HEK293 (cell line): ENCODE data around the gene TAS1R3.

ENCODE experiments used
- CTCF ChIA-PET: fragments of 350-600 bp; formaldehyde crosslinking; extraction: SDS; loops from one replicate; lab custom pipeline; 2021; ENCODE audit warnings: antibody characterized with exemption; lab: Yijun Ruan, JAX
- POLR2A ChIA-PET: fragments of 300-600 bp; formaldehyde crosslinking; extraction: SDS; loops from one replicate; lab custom pipeline; 2020; ENCODE audit warnings: antibody characterized with exemption, inconsistent platforms; lab: Yijun Ruan, JAX
- H3K27ac ChIP-seq: fragments of 200-500 bp; sonication (Bioruptor generic); 2 replicates; pipeline ENCODE4 v1.5.1; 2014; ENCODE audit warnings: low read depth, low read length, control low read depth, inconsistent platforms; ENCODE audit errors: extremely low read depth
- H3K36me3 ChIP-seq, 2 experiments: fragments of 200-500 bp in 1 of 2; sonication (Bioruptor generic) in 1 of 2; 1 replicate in 1 of 2; 2 replicates in 1 of 2; pipeline ENCODE4 v1.5.1; 2014 to 2017; ENCODE audit warnings: inconsistent platforms in 2 of 2, low read length in 2 of 2; ENCODE audit not compliant: control insufficient read depth in 2 of 2, insufficient read depth in 1 of 2
- H3K4me1 ChIP-seq: fragments of 200-500 bp; sonication (Bioruptor generic); 2 replicates; pipeline ENCODE4 v1.5.1; 2014; ENCODE audit warnings: mild to moderate bottlenecking, low read length, inconsistent platforms; ENCODE audit not compliant: control insufficient read depth, insufficient read depth
- H3K4me3 ChIP-seq: 2 replicates; pipeline ENCODE4 v1.5.1; 2011; ENCODE audit warnings: low read depth, mild to moderate bottlenecking, control low read depth, low read length, moderate library complexity
- H3K9me3 ChIP-seq: fragments of 200-500 bp; sonication (Bioruptor generic); 2 replicates; pipeline ENCODE4 v1.5.1; 2014; ENCODE audit warnings: low read depth, low read length, inconsistent platforms; ENCODE audit not compliant: control insufficient read depth, insufficient read depth
- BCL11B ChIP-seq: fragments of 450-650 bp; formaldehyde crosslinking; IDR thresholded peaks from 2 replicates; pipeline ENCODE4 v1.5.1; 2016; ENCODE audit warnings: low read depth, missing biosample characterization, missing genetic modification characterization
- HOXC10 ChIP-seq: sonication (generic); formaldehyde crosslinking; IDR thresholded peaks from 2 replicates; pipeline ENCODE4 v1.8.1; 2023; ENCODE audit warnings: mild to moderate bottlenecking, missing genetic modification reagents
- KLF7 ChIP-seq: fragments of 450-650 bp; formaldehyde crosslinking; IDR thresholded peaks from 2 replicates; pipeline ENCODE4 v1.5.1; 2016; ENCODE audit warnings: missing biosample characterization, missing genetic modification characterization, borderline replicate concordance
- KLF8 ChIP-seq: fragments of 450-650 bp; formaldehyde crosslinking; IDR thresholded peaks from 2 replicates; pipeline ENCODE4 v1.5.1; 2016; ENCODE audit warnings: missing biosample characterization, missing genetic modification characterization
- MEIS1 ChIP-seq: sonication (generic); formaldehyde crosslinking; IDR thresholded peaks from 2 replicates; pipeline ENCODE4 v1.8.1; 2022; ENCODE audit warnings: missing genetic modification reagents, mild to moderate bottlenecking, borderline replicate concordance
- PRDM4 ChIP-seq: fragments of 450-650 bp; formaldehyde crosslinking; IDR thresholded peaks from 2 replicates; pipeline ENCODE4 v1.5.1; 2017; ENCODE audit warnings: missing biosample characterization, missing genetic modification characterization
- SP7 ChIP-seq: fragments of 450-650 bp; formaldehyde crosslinking; IDR thresholded peaks from 2 replicates; pipeline ENCODE4 v1.5.1; 2016; ENCODE audit warnings: missing biosample characterization, missing genetic modification characterization
- TRIM28 ChIP-seq: IDR thresholded peaks from 2 replicates; pipeline ENCODE4 v1.6.1; 2011; ENCODE audit warnings: low read length, control low read depth, borderline replicate concordance
- WT1 ChIP-seq: fragments of 450-650 bp; formaldehyde crosslinking; IDR thresholded peaks from 2 replicates; pipeline ENCODE4 v1.5.1; 2016; ENCODE audit warnings: missing biosample characterization, missing genetic modification characterization
- YY1 ChIP-seq: fragments of 450-650 bp; formaldehyde crosslinking; IDR thresholded peaks from 2 replicates; pipeline ENCODE4 v1.5.1; 2018; ENCODE audit warnings: missing biosample characterization, missing genetic modification characterization
- ZBTB11 ChIP-seq: fragments of 450-650 bp; formaldehyde crosslinking; conservative IDR thresholded peaks from 2 replicates; pipeline ENCODE4 v1.5.1; 2016; ENCODE audit warnings: low read depth, missing biosample characterization, missing genetic modification characterization
- ZIC2 ChIP-seq: fragments of 450-650 bp; formaldehyde crosslinking; IDR thresholded peaks from 2 replicates; pipeline ENCODE4 v1.5.1; 2016; ENCODE audit warnings: missing biosample characterization, missing genetic modification characterization
- ZNF157 ChIP-seq: fragments of 450-650 bp; formaldehyde crosslinking; IDR thresholded peaks from 2 replicates; pipeline ENCODE4 v1.5.1; 2016; ENCODE audit warnings: missing biosample characterization, missing genetic modification characterization
- ZNF202 ChIP-seq: fragments of 450-650 bp; formaldehyde crosslinking; IDR thresholded peaks from 2 replicates; pipeline ENCODE4 v1.5.1; 2016; ENCODE audit warnings: missing biosample characterization, missing genetic modification characterization, borderline replicate concordance
- ZNF248 ChIP-seq: fragments of 450-650 bp; formaldehyde crosslinking; IDR thresholded peaks from 2 replicates; pipeline ENCODE4 v1.5.1; 2017; ENCODE audit warnings: missing biosample characterization, missing genetic modification characterization
- ZNF398 ChIP-seq: fragments of 450-650 bp; formaldehyde crosslinking; IDR thresholded peaks from 2 replicates; pipeline ENCODE4 v1.5.1; 2017; ENCODE audit warnings: missing biosample characterization, missing genetic modification characterization
- ZNF433 ChIP-seq: fragments of 450-650 bp; formaldehyde crosslinking; IDR thresholded peaks from 2 replicates; pipeline ENCODE4 v1.5.1; 2016; ENCODE audit warnings: missing biosample characterization, missing genetic modification characterization, low read depth
- ZNF449 ChIP-seq: fragments of 450-650 bp; formaldehyde crosslinking; IDR thresholded peaks from 2 replicates; pipeline ENCODE4 v1.5.1; 2017; ENCODE audit warnings: missing biosample characterization, mild to moderate bottlenecking, missing genetic modification characterization, moderate library complexity
- ZNF747 ChIP-seq: fragments of 450-650 bp; formaldehyde crosslinking; IDR thresholded peaks from 2 replicates; pipeline ENCODE4 v1.5.1; 2016; ENCODE audit warnings: missing biosample characterization, missing genetic modification characterization
- ZNF785 ChIP-seq: fragments of 450-650 bp; formaldehyde crosslinking; IDR thresholded peaks from 2 replicates; pipeline ENCODE4 v1.5.1; 2016; ENCODE audit warnings: missing biosample characterization, missing genetic modification characterization
- TF ChIP-seq, protein P1 (sequence below): fragments of 450-650 bp; formaldehyde crosslinking; IDR thresholded peaks from 2 replicates; pipeline ENCODE4 v1.5.1; 2016; ENCODE audit warnings: missing biosample characterization, missing genetic modification characterization, low read depth
- TF ChIP-seq, protein P2 (sequence below): fragments of 450-650 bp; formaldehyde crosslinking; IDR thresholded peaks from 2 replicates; pipeline ENCODE4 v1.5.1; 2016; ENCODE audit warnings: missing biosample characterization, missing genetic modification characterization, low read depth

TAS1R3 gene

DNA sequence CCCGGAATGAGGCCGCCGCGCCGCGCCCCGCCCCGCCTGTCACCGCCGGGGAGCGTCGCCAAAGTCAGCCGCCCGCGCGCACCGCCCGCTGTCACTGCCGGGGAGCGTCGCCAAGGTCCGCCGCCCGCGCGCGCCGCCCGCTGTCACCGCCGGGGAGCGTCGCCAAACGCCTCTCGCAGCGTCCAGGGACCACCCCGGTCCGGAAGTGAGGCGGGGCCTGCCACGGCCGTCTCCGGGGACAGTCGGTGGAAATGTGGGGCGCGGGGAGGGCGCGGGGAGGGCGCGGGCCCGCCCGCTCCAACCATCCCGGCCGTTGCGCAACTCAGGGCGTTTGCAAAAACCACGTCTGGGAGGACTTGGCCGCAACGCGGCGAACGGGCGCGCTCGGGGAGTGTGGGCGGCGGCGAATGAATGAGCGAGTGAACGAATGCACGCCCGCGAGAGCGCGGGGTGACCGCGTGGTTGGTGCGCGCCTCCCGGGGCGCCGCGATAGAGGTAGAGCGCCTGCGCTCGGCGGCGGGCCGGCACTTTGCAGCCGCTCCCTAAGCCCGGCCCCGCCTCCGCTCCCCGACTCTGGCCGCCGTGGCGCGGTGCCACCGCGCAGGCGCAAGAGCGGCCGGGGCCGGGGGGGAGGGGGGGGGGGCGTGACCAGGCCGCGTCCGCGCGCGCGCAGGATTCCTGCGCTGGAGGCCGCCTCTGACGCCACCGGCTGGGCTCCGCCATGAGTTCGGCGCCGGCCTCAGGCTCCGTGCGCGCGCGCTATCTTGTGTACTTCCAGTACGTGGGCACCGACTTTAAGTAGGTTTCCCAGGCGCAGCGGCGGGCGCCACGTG, 22.9 kb upstream of the TAS1R3 start, which contains the start of the genes ACAP3 and PUSL1 (continued):
- peak; percentile 48; the same call in 1 of the 2 replicates for TF ChIP-seq ZNF449 (tag by site-specific recombination)
- TF ChIP-seq HOXC10 (CRISPR knock-in tag): no peak
- no peak for TF ChIP-seq ZNF433
- TF ChIP-seq WT1 (tag by site-specific recombination): no peak; the same call in 1 of the 2 replicates
- peak; percentile 84; the same call in 1 of the 2 replicates for TF ChIP-seq KLF7 (tag by site-specific recombination)
- peak; percentile 81 for TF ChIP-seq ZNF398 (tag by site-specific recombination)
- TF ChIP-seq, protein P1, sequence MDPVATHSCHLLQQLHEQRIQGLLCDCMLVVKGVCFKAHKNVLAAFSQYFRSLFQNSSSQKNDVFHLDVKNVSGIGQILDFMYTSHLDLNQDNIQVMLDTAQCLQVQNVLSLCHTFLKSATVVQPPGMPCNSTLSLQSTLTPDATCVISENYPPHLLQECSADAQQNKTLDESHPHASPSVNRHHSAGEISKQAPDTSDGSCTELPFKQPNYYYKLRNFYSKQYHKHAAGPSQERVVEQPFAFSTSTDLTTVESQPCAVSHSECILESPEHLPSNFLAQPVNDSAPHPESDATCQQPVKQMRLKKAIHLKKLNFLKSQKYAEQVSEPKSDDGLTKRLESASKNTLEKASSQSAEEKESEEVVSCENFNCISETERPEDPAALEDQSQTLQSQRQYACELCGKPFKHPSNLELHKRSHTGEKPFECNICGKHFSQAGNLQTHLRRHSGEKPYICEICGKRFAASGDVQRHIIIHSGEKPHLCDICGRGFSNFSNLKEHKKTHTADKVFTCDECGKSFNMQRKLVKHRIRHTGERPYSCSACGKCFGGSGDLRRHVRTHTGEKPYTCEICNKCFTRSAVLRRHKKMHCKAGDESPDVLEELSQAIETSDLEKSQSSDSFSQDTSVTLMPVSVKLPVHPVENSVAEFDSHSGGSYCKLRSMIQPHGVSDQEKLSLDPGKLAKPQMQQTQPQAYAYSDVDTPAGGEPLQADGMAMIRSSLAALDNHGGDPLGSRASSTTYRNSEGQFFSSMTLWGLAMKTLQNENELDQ: no peak
- no peak for TF ChIP-seq TRIM28
- no peak for TF ChIP-seq ZNF157
- TF ChIP-seq, protein P2, sequence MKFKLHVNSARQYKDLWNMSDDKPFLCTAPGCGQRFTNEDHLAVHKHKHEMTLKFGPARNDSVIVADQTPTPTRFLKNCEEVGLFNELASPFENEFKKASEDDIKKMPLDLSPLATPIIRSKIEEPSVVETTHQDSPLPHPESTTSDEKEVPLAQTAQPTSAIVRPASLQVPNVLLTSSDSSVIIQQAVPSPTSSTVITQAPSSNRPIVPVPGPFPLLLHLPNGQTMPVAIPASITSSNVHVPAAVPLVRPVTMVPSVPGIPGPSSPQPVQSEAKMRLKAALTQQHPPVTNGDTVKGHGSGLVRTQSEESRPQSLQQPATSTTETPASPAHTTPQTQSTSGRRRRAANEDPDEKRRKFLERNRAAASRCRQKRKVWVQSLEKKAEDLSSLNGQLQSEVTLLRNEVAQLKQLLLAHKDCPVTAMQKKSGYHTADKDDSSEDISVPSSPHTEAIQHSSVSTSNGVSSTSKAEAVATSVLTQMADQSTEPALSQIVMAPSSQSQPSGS: no peak

DNA sequence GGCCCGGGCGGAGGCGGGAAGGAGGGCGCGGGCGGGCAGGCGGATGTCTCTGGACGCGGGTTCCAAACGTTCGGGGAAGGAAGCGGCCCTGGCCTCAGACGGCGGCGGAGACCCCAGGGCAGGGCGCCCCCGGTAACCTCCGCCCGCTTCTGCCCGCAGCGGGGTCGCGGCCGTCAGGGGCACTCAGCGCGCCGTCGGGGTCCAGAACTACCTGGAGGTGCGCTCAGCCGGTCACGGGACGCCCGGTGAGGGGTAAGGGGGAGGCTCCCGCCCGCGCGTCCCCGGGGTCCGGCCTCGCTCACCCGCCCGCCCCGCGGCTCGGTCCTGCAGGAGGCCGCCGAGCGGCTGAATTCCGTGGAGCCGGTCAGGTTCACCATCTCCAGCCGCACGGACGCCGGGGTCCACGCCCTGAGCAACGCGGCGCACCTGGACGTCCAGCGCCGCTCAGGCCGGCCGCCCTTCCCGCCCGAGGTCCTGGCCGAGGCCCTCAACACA, 22.3 kb upstream of the TAS1R3 start:
- H3K9me3 ChIP-seq: no peaks in the 10 kb centered on the region
- peak overlapping the region; percentile 81 for H3K4me3 ChIP-seq
- peak overlapping the region; percentile 96 for H3K27ac ChIP-seq
- peaks cover 20% of the 10 kb centered on the region for H3K4me1 ChIP-seq
- peaks cover 0 to 50% of the 10 kb centered on the region in 2 experiments; a peak in 1 of 3 replicates for H3K36me3 ChIP-seq
- ChIA-PET POLR2A (interaction anchor here (1.1 to 1.5 kb wide), 5 partner anchors 10 to 66 kb away, joined by 3 read pairs; partner anchors contain the start of genes AURKAIP1 and TAS1R3), CTCF (interaction anchor here (1.0 kb wide), 1 partner anchor 94 kb away, joined by 3 read pairs; no protein-coding TSS in a partner anchor)
- TF ChIP-seq WT1 (tag by site-specific recombination) (no peak), ZNF785 (tag by site-specific recombination) (0 out of 2 replicates have a peak, but pooled peaks have one; percentile 35), SP7 (tag by site-specific recombination) (0 out of 2 replicates have a peak, but pooled peaks have one; percentile 3), PRDM4 (tag by site-specific recombination) (no peak), ZNF248 (no peak), ZIC2 (tag by site-specific recombination) (peak; percentile 67), ZNF202 (tag by site-specific recombination) (no peak), KLF8 (tag by site-specific recombination) (no peak; the same call in 1 of the 2 replicates), YY1 (tag by site-specific recombination) (0 out of 2 replicates have a peak, but pooled peaks have one; percentile 43), ZNF747 (tag by site-specific recombination) (no peak), ZBTB11 (tag by site-specific recombination) (no peak), MEIS1 (CRISPR knock-in tag) (no peak), BCL11B (tag by site-specific recombination) (0 out of 2 replicates have a peak, but pooled peaks have one; percentile 9)
